OCI-LY7 (cell line): Measurements from ENCODE around the gene TAF4. TPM values are rescaled to one million over a fixed set of nuclear protein-coding genes. Genes with fewer than 3 reads are reported as not detected.

ENCODE experiments used
- BruUV-seq: library from RNA; stranded (reverse); fragments of 400-500 nt; replicated peaks from 2 replicates; lab custom pipeline; 2021; lab: Mats Ljungman, UMichigan
- CTCF ChIA-PET: fragments of 300-600 bp; sonication (Branson Sonifier 250); formaldehyde crosslinking; loops from one replicate; lab custom pipeline; 2022; ENCODE audit warnings: antibody characterized with exemption; ENCODE audit not compliant: unreplicated experiment; lab: Charles Lee
- POLR2A ChIA-PET: fragments of 300-600 bp; sonication (Branson Sonifier 250); formaldehyde crosslinking; loops from one replicate; lab custom pipeline; 2022; ENCODE audit warnings: antibody characterized with exemption; lab: Charles Lee
- DNase-seq: peaks from one replicate; pipeline ENCODE4 v3.0.0-alpha.2; 2015; ENCODE audit warnings: low spot score
- H2AFZ ChIP-seq: fragments of 200-600 bp; sonication (generic), shearing (Covaris generic); 2 replicates; pipeline ENCODE4 v1.6.1; 2014; ENCODE audit warnings: mild to moderate bottlenecking, antibody characterized with exemption, low read length, moderate library complexity
- H3K27ac ChIP-seq: fragments of 200-600 bp; sonication (generic); 2 replicates; pipeline ENCODE4 v1.5.1; 2014; ENCODE audit warnings: mixed run types, low read depth, mild to moderate bottlenecking, moderate library complexity, low read length, inconsistent platforms; ENCODE audit not compliant: poor library complexity, severe bottlenecking
- H3K36me3 ChIP-seq: fragments of 200-600 bp; sonication (generic); 2 replicates; pipeline ENCODE4 v1.6.1; 2014; ENCODE audit warnings: mild to moderate bottlenecking, antibody characterized with exemption, low read length, moderate library complexity, mixed read lengths; ENCODE audit not compliant: insufficient read depth
- H3K4me1 ChIP-seq: fragments of 200-600 bp; sonication (generic); 2 replicates; pipeline ENCODE4 v1.5.1; 2014; ENCODE audit warnings: mild to moderate bottlenecking, low read length; ENCODE audit not compliant: insufficient read depth, poor library complexity, severe bottlenecking
- H3K4me2 ChIP-seq: fragments of 200-600 bp; sonication (generic); 2 replicates; pipeline ENCODE4 v1.6.1; 2014; ENCODE audit warnings: mild to moderate bottlenecking, low read length
- H3K4me3 ChIP-seq: fragments of 200-600 bp; sonication (generic); 2 replicates; pipeline ENCODE4 v1.5.1; 2014; ENCODE audit warnings: mild to moderate bottlenecking, low read depth, low read length; ENCODE audit not compliant: poor library complexity, severe bottlenecking
- H3K79me2 ChIP-seq: fragments of 200-600 bp; sonication (generic); 2 replicates; pipeline ENCODE4 v1.6.1; 2016; ENCODE audit warnings: low read depth, mild to moderate bottlenecking, low read length, moderate library complexity, mixed read lengths; ENCODE audit not compliant: insufficient read depth
- H3K9me2 ChIP-seq: fragments of 200-600 bp; sonication (generic); 2 replicates; pipeline ENCODE4 v1.6.1; 2016; ENCODE audit warnings: mild to moderate bottlenecking, low read length, mixed read lengths; ENCODE audit not compliant: insufficient read depth
- H3K9me3 ChIP-seq: fragments of 200-600 bp; sonication (generic); 2 replicates; pipeline ENCODE4 v1.6.1; 2014; ENCODE audit warnings: mild to moderate bottlenecking, mixed run types, low read length, mixed read lengths
- H4K20me1 ChIP-seq: fragments of 200-600 bp; sonication (generic); 2 replicates; pipeline ENCODE4 v1.6.1; 2014; ENCODE audit warnings: mild to moderate bottlenecking, antibody characterized with exemption, low read length, moderate library complexity, mixed read lengths; ENCODE audit not compliant: insufficient read depth
- CTCF ChIP-seq: fragments of 200-600 bp; sonication (generic); conservative IDR thresholded peaks from 2 replicates; pipeline ENCODE4 v1.5.1; 2014; ENCODE audit warnings: mild to moderate bottlenecking, antibody characterized with exemption, low read length, moderate library complexity, mixed read lengths
- EZH2phosphoT487 ChIP-seq: fragments of 200-600 bp; sonication (generic); IDR thresholded peaks from 2 replicates; pipeline ENCODE4 v1.6.1; 2018; ENCODE audit warnings: low read depth, borderline replicate concordance, mild to moderate bottlenecking, mixed run types, antibody characterized with exemption, low read length, moderate library complexity, mixed read lengths
- intact Hi-C: fragments of 100-400 bp; cut with micrococcal nuclease; formaldehyde crosslinking; loops from one replicate; pipeline ENCODE4 v1.10.0; 2022; ENCODE audit not compliant: unreplicated experiment
- total RNA-seq, 2 experiments: library from RNA; depleted of rRNA in 1 of 2; stranded (reverse); fragments of >200 nt in 1 of 2; shearing (Covaris generic) in 1 of 2; gene quantifications; 2 replicates each; pipeline ENCODE4 v1.2.3, GENCODE V29; 2014 to 2022

Gene TAF4
- total RNA-seq, 2 experiments from 2014 or later = 11.2 to 38.9 TPM

GRCh38 chr20:62088258-62089127, 22.8 kb upstream of the TAF4 start:
- H3K4me3 ChIP-seq = no peak overlapping the region

GRCh38 chr20:62087632-62088031, 22.0 kb upstream of the TAF4 start:
- H3K27ac ChIP-seq = no peak overlapping the region
- H3K4me3 ChIP-seq = no peak overlapping the region
- no peaks in the 10 kb centered on the region for H3K4me1 ChIP-seq
- H3K4me2 ChIP-seq = no peak overlapping the region
- H4K20me1 ChIP-seq = no peaks in the 10 kb centered on the region
- intact Hi-C loops = no loop called here
- no peaks in the 10 kb centered on the region for H3K9me2 ChIP-seq
- TF ChIP-seq EZH2phosphoT487 (no peak), CTCF (no peak)
- H3K9me3 ChIP-seq = no peaks in the 10 kb centered on the region
- no peaks in the 10 kb centered on the region for H3K36me3 ChIP-seq
- DNase-seq = no peak
- ChIA-PET CTCF (no interaction called here), POLR2A (interaction anchor here (0.5 kb wide), 1 partner anchor 546 kb away, joined by 5 read pairs; no protein-coding TSS in a partner anchor)
- H3K79me2 ChIP-seq = no peaks in the 10 kb centered on the region
- BruUV-seq = no TSS peak
- no peak overlapping the region for H2AFZ ChIP-seq

More at GRCh38 chr20:62088258-62089127, 22.8 kb upstream of the TAF4 start:
- CTCF ChIA-PET = no interaction called here
- H3K36me3 ChIP-seq = no peaks in the 10 kb centered on the region
- no peaks in the 10 kb centered on the region for H4K20me1 ChIP-seq
- H3K27ac ChIP-seq = no peak overlapping the region
- DNase-seq = no peak
- no peaks in the 10 kb centered on the region for H3K9me3 ChIP-seq
- BruUV-seq = no TSS peak
- H3K9me2 ChIP-seq = no peaks in the 10 kb centered on the region
- no peak for TF ChIP-seq CTCF
- TF ChIP-seq EZH2phosphoT487 = no peak
- H3K4me1 ChIP-seq = no peaks in the 10 kb centered on the region
- intact Hi-C loops = no loop called here
- POLR2A ChIA-PET = no interaction called here
- H3K4me2 ChIP-seq = no peak overlapping the region
- H2AFZ ChIP-seq = no peak overlapping the region
- no peaks in the 10 kb centered on the region for H3K79me2 ChIP-seq

- CTCF ChIA-PET = no interaction called here
These were observed 21.5 kb upstream of the TAF4 start for GRCh38 chr20:62087227-62087626.

More at GRCh38 chr20:62087227-62087626, 21.5 kb upstream of the TAF4 start:
- TF ChIP-seq CTCF (no peak), EZH2phosphoT487 (no peak)
- intact Hi-C loops = no loop called here
- Histone ChIP-seq H4K20me1 (no peaks in the 10 kb centered on the region), H3K4me3 (no peak overlapping the region), H2AFZ (no peak overlapping the region), H3K36me3 (no peaks in the 10 kb centered on the region), H3K4me2 (no peak overlapping the region), H3K9me2 (no peaks in the 10 kb centered on the region), H3K9me3 (no peaks in the 10 kb centered on the region), H3K27ac (no peak overlapping the region), H3K4me1 (no peaks in the 10 kb centered on the region), H3K79me2 (no peaks in the 10 kb centered on the region)
- no TSS peak for BruUV-seq
- no peak for DNase-seq
- POLR2A ChIA-PET = interaction anchor here (0.5 kb wide), 1 partner anchor 546 kb away, joined by 5 read pairs; no protein-coding TSS in a partner anchor
